ENCODE data around the gene NTN3.

DNA sequence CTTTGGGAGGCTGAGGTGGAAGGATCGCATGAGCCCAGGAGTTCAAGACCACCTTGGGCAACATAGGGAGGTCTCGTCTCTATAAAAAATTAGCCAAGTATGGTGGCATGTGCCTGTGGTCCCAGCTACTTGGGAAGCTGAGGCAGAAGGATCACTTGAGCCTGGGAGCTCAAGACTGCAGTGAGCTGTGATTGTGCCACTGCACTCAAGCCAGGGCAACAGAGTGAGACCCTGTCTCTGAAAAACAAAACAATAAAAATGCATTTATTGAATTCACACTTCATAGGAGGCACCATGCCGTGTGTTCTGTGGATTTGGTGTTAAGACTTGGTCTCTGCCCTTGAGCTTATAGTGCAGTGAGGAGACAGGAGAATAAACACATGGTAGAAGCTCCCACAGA is 6.2 kb downstream of the NTN3 start:
- no peak for TF ChIP-seq CTCF (IDR thresholded peaks at IDR 0.05)
- TF ChIP-seq POLR2A (IDR thresholded peaks at IDR 0.05): no peak
